DMS53 treated with DMSO at 0.1 percent for 48 hours (cell line): ENCODE measurements around the gene HIBADH.
"Not testable (repeated sequence)": the region's sequence is repeated elsewhere in the genome, so short reads cannot be mapped to it uniquely, and the experiment has no call there.

Experiments
- DNase-seq: peaks from one replicate; lab custom pipeline; 2025; ENCODE audit not compliant: unreplicated experiment; lab: John Stamatoyannopoulos, UW

HIBADH gene

GRCh38 chr7:27511370-27511769, 151.3 kb downstream of the HIBADH start:
- DNase-seq = not testable (repeated sequence)

GRCh38 chr7:27510541-27510940, 152.1 kb downstream of the HIBADH start:
- DNase-seq = no peak

DNA sequence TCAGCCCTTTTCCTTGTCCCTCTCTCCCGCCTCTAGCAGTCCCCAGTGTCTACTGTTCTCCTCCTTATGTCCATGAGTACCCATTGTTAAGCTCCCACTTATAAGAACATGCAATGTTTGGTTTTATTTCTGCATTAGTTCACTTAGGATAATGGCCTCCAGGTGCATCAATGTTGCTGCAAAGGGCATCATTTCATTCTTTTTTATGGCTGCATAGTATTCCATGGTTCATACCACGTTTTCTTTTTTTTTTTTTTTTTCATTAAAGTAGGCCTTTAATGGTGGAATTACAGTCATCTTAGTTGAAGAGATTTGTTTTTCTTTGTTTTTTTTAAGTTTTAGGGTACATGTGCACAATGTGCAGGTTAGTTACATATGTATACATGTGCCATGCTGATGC, 160.8 kb downstream of the HIBADH start:
- not testable (repeated sequence) for DNase-seq

GRCh38 chr7:27501001-27501400, 161.7 kb downstream of the HIBADH start:
- no peak for DNase-seq

GRCh38 chr7:27492224-27492623, 170.5 kb downstream of the HIBADH start:
- no peak for DNase-seq

GRCh38 chr7:27491534-27491933, 171.1 kb downstream of the HIBADH start:
- no peak for DNase-seq

GRCh38 chr7:27487509-27487908, 175.2 kb downstream of the HIBADH start:
- no peak for DNase-seq

GRCh38 chr7:27484451-27484850, 178.2 kb downstream of the HIBADH start:
- DNase-seq = no peak

DNA sequence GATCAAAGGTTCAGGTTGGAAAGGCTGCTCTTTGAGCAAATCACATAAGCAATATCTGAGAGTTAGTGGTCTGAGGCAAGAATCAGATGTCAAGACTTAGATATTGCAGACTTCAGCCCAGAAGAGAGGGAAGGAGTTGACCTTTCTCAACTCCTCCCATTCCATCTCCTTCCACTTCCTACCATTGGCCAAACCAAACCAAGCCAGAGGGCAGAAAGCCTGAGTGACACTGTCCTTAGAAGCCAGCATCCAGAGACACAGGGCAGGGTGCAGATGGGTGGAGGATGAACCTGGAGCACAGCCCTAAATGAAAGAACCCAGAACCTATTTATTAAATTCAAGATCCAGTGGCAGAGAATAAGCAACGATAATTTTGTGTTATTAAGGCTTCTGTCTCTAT, 180.5 kb downstream of the HIBADH start:
- no peak for DNase-seq

- DNase-seq = no peak
These were observed 184.1 kb downstream of the HIBADH start for GRCh38 chr7:27478556-27478955.

DNA sequence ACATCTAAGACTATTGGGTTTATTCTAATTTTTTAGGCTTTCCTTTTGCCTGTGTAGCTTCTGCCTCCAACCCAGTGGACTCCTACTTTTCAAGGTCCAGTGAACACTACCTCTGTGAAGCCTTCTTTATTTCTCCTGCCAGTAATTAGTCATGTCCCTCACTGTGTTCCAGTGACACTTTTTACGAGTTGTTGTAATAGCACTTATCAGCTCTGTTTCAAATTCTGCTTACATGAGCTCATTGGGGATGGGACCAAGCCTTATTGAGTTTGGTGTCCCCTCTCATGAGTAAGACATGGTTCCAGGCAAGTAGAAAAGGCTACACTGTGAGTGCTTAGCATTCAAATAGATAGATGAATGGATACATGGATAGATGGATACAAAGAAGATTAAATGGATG, 184.6 kb downstream of the HIBADH start:
- DNase-seq = no peak

DNA sequence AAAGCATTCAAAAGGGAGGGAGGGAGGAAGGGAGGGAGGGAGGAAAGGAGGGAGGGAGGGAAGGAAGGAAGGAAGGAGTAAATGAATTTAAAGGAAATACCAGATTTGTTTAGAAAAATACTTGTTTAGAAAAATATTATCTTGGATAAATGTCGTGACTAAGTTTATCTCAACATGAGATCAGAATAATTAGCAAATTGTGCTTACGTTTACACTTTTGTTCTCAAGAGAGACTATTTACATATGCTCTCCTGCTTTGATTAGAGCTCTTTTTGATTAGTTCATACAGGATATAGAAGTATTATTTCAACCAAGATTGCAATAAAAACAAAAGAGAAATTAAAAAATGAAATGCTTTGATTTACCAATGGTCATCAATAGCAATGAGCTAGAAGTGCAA, 186.2 kb downstream of the HIBADH start:
- no peak for DNase-seq
